HG02885 (cell line): Measurements from ENCODE around the gene LRRC74B.
"Not testable (repeated sequence)": the region's sequence is repeated elsewhere in the genome, so short reads cannot be mapped to it uniquely, and the experiment has no call there.

Source experiments
- ATAC-seq: cut with Tn5 transposase; IDR thresholded peaks from one replicate; pipeline ENCODE4 v1.9.1; 2021; ENCODE audit warnings: mild to moderate bottlenecking; ENCODE audit not compliant: unreplicated experiment, poor library complexity

Gene LRRC74B

DNA sequence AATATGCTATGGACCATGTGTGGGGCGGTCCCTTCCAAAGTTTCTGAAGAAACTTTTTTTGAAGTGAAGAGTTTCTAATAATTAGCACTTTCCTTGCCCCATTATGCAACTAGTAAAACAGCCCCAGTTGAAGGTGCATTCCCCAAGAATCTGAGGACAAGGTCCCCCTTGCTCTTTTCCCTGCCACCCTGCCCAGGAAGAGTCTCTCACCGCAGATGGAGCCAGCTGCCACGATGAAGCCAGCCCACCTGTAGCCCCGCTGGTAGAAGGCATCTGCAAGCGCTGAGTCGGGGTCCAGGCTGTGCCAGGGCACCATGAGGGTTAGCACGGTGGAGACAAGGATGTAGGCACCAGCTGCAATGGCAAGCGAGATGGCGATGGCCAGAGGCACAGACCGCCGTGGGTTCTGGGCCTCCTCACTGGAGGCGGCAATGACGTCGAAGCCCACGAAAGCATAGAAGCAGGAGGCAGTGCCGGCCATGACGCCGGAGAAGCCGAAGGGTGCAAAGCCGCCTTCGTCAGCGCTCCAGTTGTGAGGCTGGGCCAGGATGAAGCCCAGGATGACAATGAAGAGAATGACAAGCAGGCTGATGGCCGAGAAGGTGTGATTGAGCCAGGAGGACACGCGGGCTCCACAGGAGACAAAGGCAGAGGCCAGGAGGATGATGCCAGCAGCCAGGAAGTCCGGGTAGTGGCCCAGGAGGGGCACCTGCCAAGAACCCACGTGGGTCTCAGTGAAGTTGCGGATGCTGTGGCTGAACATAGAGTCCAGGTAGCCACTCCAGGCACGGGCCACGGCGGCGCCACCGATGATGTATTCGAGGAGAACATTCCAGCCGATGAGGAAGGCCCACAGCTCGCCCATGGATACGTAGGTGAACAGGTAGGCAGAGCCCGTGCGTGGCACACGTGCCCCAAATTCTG, 14.9 kb upstream of the LRRC74B start:
- no peak for ATAC-seq

DNA sequence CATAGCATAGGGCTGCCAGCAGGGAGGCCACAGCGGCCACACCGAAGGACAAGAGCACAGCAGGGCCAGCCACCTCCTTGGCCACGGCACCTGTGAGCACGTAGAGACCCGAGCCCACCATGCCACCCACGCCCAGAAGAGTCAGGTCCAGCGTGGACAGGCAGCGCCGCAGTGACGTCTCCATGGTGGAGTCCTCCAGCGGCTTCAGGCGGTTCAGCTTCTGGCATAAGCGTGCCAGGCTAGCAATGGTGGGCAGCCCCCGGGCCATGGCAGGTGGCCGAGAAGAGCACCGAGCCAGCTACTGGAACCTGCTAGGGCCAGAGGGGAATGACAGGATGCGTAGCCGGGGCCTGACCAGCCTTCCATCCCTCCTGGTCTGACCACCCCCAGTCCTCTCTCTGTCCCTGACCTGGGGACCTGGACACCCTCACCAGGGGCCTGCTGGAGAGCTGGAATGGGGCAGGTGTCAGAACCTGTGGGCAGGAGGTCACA, 14.2 kb upstream of the LRRC74B start:
- no peak for ATAC-seq

DNA sequence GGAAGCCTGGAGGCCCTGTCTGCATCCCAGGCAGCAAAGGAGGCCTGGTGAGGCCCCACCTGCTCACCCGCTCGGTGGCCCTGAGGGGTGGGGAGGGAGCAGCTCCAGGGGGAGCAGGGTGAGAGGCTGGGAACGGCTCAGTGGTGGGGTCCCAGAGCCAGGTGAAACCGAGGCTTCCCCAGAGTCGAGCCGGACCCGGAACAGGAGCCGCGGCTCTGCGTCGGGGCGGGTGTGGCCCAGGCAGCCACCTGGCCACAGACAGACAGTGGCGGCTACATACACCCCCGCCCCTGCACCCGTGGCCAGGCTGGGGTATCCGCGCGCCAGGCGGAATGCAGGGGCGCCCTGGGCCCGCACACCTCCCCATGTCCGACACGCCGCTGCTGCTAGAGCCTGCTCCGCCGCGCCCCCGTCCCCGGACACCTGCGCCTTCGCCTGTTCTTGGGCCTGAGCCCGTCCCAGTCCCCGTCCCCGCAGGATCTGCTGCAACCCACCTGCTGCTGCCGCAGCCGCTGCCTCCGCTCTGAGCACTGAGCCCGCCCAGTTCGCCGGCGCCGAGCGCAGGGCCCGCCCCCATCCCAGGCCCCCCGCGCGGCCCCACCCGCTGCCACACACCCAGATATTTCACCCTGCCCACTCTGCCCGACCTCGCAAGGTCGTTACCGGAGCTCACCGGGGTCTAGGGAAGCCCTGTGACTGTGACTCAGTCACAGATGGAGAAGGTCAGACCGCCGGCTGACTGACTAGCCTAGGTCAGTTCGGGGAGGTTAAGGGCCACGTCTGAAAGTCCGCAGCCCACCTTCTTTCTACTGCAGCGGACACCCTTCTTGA, 13.5 kb upstream of the LRRC74B start, which contains the start of gene SLC7A4:
Gene SLC7A4, minus strand, starts transcription at position 525 of the 831 bp plus-strand sequence. CDS start 749 bp downstream, outside the sequence.
- ATAC-seq, result no peak

DNA sequence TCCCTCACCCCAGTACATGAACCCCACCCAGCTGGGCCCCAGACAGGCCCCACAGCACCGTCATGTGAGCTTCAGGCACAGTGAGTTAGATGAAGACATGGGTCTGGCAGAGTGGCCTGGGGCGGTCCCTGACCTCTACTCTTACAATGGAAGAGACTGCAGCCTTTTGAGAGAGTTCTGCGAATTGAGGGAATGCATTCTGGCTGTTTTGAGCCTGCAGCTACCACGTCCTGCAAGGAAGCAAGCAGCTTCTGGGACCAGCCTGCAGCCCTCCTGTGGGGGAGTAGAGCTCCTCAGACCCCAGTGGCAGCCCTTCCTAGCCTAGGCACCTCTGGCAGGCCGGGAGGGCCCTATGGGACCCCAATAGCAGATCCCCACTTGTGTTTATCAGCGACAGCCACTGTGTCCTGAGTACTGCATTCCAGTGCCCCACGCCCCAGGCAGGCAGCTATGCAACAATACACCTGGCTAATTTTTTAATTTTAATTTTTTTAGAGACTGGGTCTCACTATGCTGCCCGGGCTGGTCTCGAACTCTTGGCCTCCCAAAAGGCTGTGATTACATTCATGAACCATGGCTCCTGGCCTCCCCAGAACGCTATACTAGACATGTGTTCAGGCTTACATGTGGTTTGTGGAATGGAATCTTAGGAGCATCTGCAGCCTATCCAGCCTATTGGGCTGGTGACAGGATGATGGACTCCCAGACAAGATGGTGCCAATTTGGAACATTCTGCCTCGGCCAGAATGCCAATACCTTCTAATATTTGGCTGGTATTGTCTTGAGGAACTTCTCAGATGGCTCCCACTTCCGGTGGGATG, 12.7 kb upstream of the LRRC74B start:
- ATAC-seq, result no peak

DNA sequence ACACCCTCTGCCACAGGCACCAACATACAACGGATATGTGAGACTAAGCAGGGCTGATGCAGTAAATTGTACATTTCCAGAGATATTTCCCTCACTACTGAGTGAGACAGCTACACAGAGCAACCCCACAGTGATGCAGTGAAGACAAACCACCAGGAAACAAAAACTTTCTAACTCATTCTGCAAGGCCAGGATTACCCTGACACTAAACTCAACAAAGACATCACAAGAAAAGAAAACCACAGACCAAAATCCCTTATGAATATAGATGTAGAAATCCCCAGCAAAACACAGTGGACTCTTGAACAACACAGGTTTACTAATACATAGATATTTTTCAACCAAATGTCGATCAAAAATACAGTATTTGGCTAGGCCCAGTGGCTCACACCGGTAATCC, 11.9 kb upstream of the LRRC74B start:
- ATAC-seq, result no peak

DNA sequence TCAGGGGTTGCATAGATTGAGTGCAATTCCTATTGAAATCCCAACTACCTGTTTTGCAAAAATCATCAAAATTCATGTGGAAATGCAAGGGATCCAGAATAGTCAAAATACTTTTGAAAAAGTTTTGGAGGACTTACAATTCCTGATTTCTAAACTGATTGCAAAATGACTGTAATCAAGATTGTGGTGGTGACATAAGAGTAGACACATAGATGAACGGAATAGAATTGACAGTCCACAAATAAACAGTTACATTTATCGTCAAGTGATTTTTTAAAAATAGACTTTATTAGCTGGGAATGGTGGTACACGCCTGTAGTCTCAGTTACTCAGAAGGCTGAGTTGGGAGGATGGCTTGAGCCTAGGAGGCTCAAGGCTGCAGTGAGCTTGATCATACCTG, 10.8 kb upstream of the LRRC74B start:
- no peak for ATAC-seq

DNA sequence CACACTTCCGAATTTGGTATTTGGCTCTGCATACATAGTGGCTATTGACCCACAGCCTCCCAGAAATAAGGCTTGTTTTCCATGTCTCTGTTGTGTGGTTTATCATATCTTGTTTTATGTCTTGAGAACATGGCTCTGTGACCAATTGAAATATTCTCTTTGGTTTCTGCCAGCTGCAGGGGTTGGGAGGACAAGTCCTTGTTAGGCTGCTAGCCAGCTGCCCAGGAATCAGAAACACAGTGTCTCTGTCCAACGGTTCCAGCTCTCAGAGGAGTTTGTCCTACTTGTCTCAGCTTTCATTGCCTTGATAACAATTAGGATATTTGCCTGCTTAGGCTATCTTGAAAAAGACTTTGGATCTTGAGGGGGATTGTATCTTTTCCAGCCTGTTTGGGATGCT, 7.3 kb upstream of the LRRC74B start:
- no peak for ATAC-seq

DNA sequence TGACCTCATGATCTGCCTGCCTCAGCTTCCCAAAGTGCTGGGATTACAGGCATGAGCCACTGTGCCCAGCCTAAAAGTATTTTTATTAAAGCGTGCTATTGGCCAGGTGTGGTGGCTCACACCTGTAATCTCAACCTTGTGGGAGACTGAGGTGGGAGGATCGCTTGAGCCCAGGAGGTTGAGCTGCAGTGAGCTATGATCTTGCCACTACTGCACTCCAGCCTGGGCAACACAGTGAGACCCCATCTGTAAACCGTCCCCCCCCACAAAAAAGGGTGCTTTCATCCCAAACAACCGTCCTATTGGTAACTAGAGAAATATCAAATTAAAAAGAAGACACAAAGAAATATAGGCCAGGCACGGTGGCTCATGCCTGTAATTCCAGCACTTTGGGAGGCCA, 6.6 kb upstream of the LRRC74B start:
- not testable (repeated sequence) for ATAC-seq

DNA sequence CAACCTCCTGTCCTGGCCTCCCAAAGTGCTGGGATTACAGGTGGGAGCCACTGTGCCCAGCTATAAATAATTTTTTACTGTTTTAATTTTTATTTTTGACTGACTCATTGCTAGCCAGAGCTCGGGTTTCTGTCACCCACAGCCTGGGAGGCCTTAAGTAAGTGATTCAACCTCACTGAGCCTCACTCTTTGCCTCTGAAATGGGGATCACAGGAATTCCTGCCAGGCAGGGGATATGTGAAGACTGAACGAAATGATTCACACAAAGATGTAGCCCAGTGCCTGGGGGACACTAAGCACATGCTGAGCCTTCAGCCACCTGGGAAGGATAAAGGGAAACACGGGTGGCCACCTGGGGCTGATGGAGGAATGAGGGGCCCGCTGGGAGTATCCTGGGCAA, 3.8 kb upstream of the LRRC74B start:
- no peak for ATAC-seq

DNA sequence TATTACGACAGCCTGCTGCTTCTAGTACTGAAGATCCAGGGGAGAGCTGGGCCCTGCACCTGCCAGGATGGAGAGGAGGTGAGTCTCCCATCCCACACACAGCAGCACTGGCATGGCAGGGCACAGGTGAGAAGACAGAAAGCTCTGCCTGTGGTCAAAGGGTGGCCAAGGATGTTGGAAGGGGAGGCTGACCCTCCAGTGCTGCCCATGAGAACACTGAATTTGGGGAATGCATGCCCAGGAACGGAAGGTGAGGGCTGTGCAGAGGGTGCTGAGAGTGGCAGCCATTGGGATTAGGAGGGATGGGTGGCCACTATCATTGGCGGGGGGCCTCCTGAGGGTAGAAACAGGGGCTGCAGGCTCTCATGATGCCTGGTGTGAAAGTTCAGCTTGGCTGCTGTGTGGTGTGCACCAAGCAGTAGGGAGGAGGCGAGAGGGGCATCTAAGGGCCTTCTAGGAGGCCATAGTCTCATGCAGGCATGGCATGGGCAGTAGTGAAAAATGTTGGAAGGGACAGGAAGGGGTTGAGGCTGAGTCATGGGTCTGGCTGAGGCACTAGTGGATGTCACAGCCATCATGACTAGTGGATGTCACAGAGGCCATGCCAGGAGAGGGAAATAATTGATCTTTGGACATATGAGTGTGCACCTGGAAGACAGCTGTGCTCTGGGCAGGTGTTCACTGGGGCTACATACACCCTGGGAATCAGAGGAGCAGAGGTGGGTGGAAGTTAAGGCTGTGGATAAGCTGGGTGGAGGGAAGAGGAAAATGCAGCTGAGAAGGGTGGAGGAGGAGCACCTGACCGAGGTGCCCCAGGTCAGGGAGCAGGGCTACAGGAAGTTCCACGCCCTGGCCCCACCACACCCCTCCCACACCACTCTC, 2.5 kb upstream of the LRRC74B start:
- no peak for ATAC-seq

DNA sequence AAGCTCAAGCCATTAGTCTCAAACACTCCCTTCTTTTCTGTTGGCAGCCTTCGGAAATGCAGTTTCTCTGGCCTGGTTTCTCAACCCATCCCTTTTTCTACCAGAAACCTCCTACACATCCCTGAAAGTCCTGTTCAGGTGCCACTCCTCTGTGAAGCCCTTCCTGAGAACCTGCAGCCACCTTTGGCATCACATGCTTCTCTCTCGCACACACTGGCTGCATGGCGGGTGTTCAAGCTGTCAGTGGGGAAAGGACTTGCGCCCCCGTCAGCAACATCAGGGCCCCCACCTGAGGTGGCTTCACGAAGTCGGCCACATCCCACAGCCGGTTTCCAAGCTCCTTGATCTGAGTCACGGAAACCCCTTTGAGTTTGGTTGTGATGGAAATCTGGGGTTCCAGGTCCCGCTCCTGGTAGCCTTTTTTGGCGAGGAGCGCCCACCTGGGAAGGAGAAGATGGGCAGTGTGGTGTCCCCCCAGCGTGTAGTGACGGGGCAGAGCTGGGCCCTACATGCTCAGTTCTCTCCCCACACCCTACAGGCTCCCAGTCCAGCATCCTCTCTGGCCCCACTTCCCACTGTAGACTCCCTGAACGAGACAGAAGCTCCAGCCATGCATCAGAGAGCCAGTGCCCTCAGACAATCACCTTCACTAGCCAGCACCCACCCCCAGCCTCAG, 1.7 kb upstream of the LRRC74B start:
- ATAC-seq, result no peak

DNA sequence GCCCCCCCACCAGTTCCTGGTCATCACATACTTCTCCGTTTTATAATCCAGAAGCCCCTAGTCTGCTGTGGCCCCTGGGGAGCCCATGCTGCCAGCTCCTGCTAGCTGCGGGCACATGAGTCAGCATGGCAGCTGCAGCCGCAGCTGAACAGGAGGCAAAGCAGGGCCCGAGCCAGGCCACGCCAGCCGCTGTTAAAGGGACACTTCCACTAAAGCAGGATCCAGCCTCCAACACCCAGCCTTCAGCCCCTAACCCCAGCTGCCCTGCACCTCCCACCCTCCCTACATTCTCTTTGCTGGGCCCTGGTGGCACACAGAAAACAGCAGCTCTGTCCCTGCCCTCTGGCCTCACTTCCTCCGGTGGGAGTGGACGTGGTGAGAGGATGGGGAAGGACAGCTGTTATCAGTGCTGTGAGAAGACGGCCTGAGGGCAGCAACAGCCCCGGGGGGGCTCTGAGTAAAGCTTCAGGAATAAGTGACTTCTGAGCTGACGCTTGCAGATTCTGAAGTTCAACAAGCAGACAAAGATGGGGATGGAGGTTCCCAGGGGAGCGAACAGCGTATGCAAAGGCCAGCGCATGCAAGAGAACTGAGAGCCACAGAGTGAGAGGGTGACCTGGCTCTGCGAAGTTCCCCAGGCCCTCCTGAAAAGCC, 688 bp upstream of the LRRC74B start:
- ATAC-seq, result no peak

DNA sequence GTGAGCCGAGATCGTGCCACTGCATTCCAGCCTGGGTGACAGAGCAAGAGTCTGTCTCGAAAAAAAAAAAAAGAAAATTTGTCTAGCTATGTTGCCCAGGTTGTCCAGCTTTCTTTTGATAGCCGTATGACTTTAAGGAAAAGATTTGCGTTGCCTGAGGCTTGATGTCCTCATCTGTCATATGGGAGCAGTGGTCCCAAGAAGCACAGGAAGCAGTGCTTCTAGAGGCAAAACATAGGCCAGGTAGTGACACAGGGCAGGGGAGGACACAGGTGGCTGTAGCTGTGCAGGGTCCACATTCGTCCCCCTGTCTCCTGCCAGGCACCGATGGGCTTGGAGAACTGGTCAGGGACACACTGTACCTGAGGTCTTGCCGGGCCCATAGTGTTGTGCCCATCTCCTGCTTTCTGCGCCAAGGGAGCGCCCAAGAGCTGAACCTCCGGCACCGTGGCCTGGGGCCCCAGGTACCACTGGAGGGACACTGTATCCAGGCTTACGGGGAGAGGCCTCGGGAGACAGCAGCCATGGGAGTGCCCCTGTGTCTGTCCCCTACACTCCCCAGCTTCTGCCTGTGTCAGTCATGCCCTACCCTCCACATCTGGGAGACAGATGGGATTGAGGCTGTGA, 1.4 kb downstream of the LRRC74B start:
- ATAC-seq, result no peak

DNA sequence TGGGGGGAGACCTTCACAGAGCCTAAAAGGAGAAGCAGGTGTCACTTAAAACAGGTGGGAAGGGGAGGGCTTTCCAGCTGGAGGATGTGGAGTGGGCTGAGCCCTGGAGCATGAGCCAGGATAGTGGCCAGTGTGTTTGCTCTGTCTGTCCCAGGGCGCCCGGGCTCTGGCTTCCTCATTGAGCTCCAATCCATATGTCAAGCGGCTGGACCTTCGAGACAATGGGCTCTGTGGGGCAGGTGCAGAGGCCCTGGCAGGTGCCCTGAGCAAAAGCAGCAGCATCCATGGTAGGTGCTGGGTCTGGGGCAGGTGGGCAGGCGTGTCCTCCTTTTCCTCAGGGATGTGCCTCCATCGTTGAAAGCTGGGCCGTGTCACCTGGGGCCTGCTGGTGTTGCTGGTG, 2.0 kb downstream of the LRRC74B start:
- no peak for ATAC-seq

DNA sequence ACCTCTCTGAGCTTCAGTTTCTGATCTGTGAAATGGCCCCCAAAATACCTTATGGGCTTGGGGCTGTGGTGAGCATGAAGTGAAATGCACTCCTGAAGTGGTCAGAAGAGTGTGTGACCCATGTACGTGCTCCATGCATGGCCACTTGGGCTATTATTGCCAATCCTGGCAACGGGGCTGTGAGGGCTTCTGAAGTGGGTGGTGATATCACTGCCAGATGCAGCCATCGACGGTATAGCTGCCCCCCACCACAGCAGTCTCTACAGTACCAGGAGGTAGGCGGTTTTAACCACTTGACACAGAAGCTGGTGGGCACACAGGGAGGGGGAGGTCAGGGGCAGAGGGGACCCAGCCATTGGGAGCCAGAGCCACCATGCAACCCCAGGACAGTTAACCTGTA, 2.7 kb downstream of the LRRC74B start:
- ATAC-seq, result not testable (repeated sequence)

DNA sequence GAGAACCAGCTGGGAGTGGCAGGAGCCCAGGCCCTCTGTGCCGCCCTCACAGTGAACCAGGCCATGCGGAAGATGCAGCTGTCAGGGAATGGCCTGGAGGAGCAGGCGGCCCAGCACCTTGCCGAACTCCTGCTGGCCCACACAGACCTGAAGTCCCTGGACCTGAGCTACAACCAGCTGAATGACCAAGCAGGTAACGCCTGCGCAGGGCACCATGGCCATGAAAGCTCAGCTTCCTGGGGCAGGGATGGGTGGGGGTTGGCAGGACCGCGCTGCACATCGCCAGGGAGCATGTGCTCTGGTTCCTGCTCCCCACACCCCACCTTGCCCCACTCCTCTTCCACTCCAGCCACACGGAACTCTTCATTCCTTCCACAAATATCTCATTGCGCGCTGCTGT, 3.2 kb downstream of the LRRC74B start:
- ATAC-seq, result not testable (repeated sequence)

DNA sequence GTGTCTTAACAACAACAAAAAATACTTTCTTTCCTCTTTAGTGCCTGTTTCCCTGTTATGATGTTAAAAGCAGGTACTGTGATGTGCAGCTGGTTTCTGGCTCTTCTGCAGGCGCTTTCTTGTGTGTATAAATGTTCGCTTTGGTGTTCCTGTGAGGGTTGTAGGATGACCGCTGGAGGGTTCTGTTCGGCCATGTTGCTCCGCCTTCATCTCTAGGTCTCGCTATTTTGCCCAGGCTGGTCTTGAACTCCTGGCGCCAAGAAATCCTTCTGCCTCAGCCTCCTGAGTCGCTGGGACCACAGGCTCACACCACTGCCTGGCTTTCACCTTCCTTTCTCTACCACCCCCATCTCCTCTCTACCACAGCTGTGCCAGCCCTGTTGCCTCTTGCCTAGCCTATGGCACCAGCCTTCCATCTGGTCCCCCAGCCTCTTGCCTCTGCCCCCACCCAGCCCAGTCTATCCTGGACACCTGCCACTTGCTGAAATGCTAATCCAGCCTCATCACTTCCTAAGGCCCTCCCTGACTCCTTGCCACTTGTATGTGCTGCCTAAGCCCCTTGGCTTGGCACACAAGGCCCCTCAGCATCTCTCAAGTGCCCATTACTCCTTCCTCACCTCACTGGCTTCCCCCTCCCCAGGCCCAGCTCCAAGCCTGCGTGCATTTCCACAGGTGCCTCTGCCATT, 5.5 kb downstream of the LRRC74B start:
- ATAC-seq, result no peak
